Keratinocyte (primary cell): ENCODE measurements around the gene GAL3ST2.

Experiments
- CTCF ChIP-seq, 3 experiments: IDR thresholded peaks in 1 of 3; conservative IDR thresholded peaks in 1 of 3; optimal IDR thresholded peaks in 1 of 3; 2 replicates in 2 of 3; 3 replicates in 1 of 3; pipeline versions ENCODE3 to v1.5.1; 2011; ENCODE audit warnings: low read length in 3 of 3, mild to moderate bottlenecking in 3 of 3, moderate library complexity in 2 of 3, control low read depth in 1 of 3, inconsistent platforms in 1 of 3; ENCODE audit not compliant: insufficient read depth in 2 of 3; ENCODE audit errors: extremely low read depth in 1 of 3
- EZH2 ChIP-seq: IDR thresholded peaks from one replicate; pipeline ENCODE4 v1.6.1; 2012; ENCODE audit warnings: inconsistent platforms, mild to moderate bottlenecking, low read length, moderate library complexity

- TF ChIP-seq CTCF (optimal IDR thresholded peaks at IDR 0.05 in 1 of 3, IDR thresholded peaks at IDR 0.05 in 1 of 3, conservative IDR thresholded peaks at IDR 0.05 in 1 of 3; ENCODE audit: extremely low read depth in 1 of 3, insufficient read depth in 2 of 3, low read length in 3 of 3) (no peak), EZH2 (no peak)
Observed at GRCh38 chr2:241788135-241788534, 11.5 kb downstream of the GAL3ST2 start.
